Ovary (tissue), 3 donors: Measurements from ENCODE around the gene CLCN6.

Experiments
- EP300 ChIP-seq: sonication (generic); formaldehyde crosslinking; IDR thresholded peaks from one replicate; pipeline ENCODE4 v1.6.1; 2017; ENCODE audit warnings: antibody characterized with exemption
- POLR2A ChIP-seq: fragments of 450-650 bp; IDR thresholded peaks from one replicate; pipeline ENCODE4 v1.6.1; 2017; ENCODE audit warnings: antibody characterized with exemption, mild to moderate bottlenecking, moderate library complexity
- TF ChIP-seq, protein P1 (sequence below), 3 donors: fragments of 450-650 bp in 2 of 3; fragments of 200-600 bp in 1 of 3; IDR thresholded peaks; one replicate each; pipeline versions ENCODE4 v1.5.1 to v1.8.0; 2016 to 2022; ENCODE audit warnings: antibody characterized with exemption in 3 of 3, mild to moderate bottlenecking in 1 of 3
- donor health status: DM: no; HTN: no; CAD: no.

DNA sequence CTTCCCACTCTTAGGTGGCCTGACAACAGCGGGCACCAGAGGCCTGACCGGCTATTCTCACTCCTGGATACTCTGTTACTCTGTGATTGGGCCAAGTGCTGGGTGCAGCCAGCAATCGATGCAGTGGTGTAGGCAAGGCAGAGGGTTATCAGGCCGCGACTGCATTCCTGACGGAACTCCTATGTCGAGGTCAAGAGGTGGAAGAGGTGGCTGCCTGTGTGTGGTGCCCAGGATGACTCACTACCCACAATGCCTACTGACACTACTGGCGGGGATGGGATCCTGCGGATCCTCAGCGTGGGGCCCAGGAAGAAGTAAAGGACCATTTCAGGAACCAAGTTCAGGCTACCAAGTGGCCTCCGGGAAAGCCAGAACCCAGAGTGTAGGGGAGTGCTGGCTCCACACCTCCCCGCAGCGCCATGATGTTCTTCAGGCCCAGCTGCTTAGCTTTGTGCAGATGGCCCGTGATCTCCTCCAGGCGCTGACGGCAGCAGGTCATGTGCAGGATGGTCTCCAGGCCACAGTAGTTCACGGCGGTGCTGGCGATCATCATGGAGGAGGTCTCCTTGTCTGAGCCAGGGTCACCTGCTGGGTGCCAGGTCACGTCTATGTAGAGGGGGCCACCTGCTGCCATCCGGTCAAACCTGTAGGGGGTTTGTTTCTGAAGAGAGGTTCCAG lies 5.1 kb upstream of the CLCN6 start:
- TF ChIP-seq, protein P1, sequence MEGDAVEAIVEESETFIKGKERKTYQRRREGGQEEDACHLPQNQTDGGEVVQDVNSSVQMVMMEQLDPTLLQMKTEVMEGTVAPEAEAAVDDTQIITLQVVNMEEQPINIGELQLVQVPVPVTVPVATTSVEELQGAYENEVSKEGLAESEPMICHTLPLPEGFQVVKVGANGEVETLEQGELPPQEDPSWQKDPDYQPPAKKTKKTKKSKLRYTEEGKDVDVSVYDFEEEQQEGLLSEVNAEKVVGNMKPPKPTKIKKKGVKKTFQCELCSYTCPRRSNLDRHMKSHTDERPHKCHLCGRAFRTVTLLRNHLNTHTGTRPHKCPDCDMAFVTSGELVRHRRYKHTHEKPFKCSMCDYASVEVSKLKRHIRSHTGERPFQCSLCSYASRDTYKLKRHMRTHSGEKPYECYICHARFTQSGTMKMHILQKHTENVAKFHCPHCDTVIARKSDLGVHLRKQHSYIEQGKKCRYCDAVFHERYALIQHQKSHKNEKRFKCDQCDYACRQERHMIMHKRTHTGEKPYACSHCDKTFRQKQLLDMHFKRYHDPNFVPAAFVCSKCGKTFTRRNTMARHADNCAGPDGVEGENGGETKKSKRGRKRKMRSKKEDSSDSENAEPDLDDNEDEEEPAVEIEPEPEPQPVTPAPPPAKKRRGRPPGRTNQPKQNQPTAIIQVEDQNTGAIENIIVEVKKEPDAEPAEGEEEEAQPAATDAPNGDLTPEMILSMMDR (IDR thresholded peaks at IDR 0.05): no peak
- TF ChIP-seq POLR2A: no peak
- no peak for TF ChIP-seq EP300
